Endodermal cell (in vitro differentiated cells): ENCODE measurements around the gene RIMS1. TPM values are rescaled to one million over a fixed set of nuclear protein-coding genes. Genes with fewer than 3 reads are reported as not detected.

Experiments
- DNase-seq: peaks from one replicate; pipeline ENCODE4 v3.0.0-alpha.2; 2017
- H3K27ac ChIP-seq: 2 replicates; pipeline ENCODE4 v1.5.1; 2013; ENCODE audit warnings: mild to moderate bottlenecking, low read depth, low read length, moderate library complexity
- H3K27me3 ChIP-seq: 2 replicates; pipeline ENCODE4 v1.6.1; 2013; ENCODE audit warnings: mild to moderate bottlenecking, low read length, moderate library complexity; ENCODE audit not compliant: insufficient read depth, control insufficient read depth, poor library complexity, severe bottlenecking
- H3K36me3 ChIP-seq: 2 replicates; pipeline ENCODE4 v1.7.0; 2013; ENCODE audit warnings: mild to moderate bottlenecking, low read length, moderate library complexity; ENCODE audit not compliant: control insufficient read depth, insufficient read depth
- H3K4me1 ChIP-seq: one replicate; pipeline ENCODE4 v1.7.0; 2013; ENCODE audit warnings: low read length; ENCODE audit not compliant: control insufficient read depth, insufficient read depth
- H3K4me3 ChIP-seq: 2 replicates; pipeline ENCODE4 v1.5.1; 2013; ENCODE audit warnings: mild to moderate bottlenecking, low read length, moderate library complexity
- H3K9ac ChIP-seq: 2 replicates; pipeline ENCODE4 v1.6.1; 2013; ENCODE audit warnings: mild to moderate bottlenecking, low read length, moderate library complexity; ENCODE audit not compliant: poor library complexity, severe bottlenecking; ENCODE audit errors: extremely low read depth
- H3K9me3 ChIP-seq: 2 replicates; pipeline ENCODE4 v1.6.1; 2013; ENCODE audit warnings: mild to moderate bottlenecking, low read length, moderate library complexity; ENCODE audit not compliant: control insufficient read depth
- H3K27ac Mint-ChIP-seq: 2 replicates; pipeline ENCODE4 v1.8.0; 2020; ENCODE audit warnings: mixed read lengths
- H3K27me3 Mint-ChIP-seq: 2 replicates; pipeline ENCODE4 v1.8.0; 2021; ENCODE audit warnings: mild to moderate bottlenecking, mixed read lengths; ENCODE audit not compliant: insufficient read depth
- H3K36me3 Mint-ChIP-seq: 2 replicates; pipeline ENCODE4 v1.8.0; 2020; ENCODE audit warnings: low read depth, mixed read lengths
- H3K4me1 Mint-ChIP-seq: 2 replicates; pipeline ENCODE4 v1.8.0; 2020; ENCODE audit warnings: mixed read lengths
- H3K4me3 Mint-ChIP-seq: 2 replicates; pipeline ENCODE4 v1.8.0; 2020; ENCODE audit warnings: mild to moderate bottlenecking, moderate library complexity, mixed read lengths
- H3K9me3 Mint-ChIP-seq: 2 replicates; pipeline ENCODE4 v1.8.0; 2020; ENCODE audit warnings: mild to moderate bottlenecking, mixed read lengths
- WGBS, 2 experiments: methylation state at CpG; one replicate each; pipeline versions ENCODE4 v1.1.5 to v1.1.7; 2013; ENCODE audit warnings: missing lambda C conversion rate in 2 of 2, mixed read lengths in 1 of 2; ENCODE audit not compliant: insufficient coverage in 1 of 2, insufficient read length in 1 of 2; 5-methylcytosine and 5-hydroxymethylcytosine counted together
- total RNA-seq, 2 donors: library from RNA; stranded (reverse); fragmentation: NEBNext Ultra II Directional in 1 of 2; extraction: Animal tissue kit (Norgen Biotek cat#: 25700) in 1 of 2; gene quantifications; 2 replicates in 1 of 2; 3 replicates in 1 of 2; pipeline ENCODE4 v1.2.1, GENCODE V29; 2021
- TF ChIP-seq, protein P1 (sequence below): fragments of 200-600 bp; sonication (generic); conservative IDR thresholded peaks from 2 replicates; pipeline ENCODE4 v1.5.0; 2021; ENCODE audit warnings: antibody characterized with exemption, mild to moderate bottlenecking

The RIMS1 gene
- total RNA-seq, 2 donors from 2014 or later = 1.1 to 1.6 TPM

DNA sequence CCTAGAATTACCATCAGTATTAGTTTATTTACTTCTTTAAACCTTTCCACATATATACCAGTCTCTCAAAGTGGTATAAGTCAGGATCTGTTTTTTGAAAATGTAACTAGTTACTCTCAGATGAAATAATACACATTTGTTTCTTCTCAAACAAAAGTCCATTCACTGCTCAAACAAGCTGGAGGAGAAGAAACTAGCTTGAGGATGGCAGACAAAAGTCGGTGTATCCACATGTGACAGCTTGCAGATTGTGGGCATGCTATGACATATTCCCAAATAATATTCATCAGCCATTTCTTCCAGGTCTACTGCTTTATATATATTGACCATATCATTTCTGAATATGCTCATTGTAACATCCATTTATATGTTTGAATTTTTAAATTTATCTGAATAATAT, 538.1 kb downstream of the RIMS1 start:
- Histone ChIP-seq H3K27ac (no peak overlapping the region), H3K9me3 (no peaks in the 10 kb centered on the region), H3K27me3 (no peaks in the 10 kb centered on the region), H3K9ac (no peak overlapping the region), H3K36me3 (no peaks in the 10 kb centered on the region), H3K4me3 (no peak overlapping the region), H3K4me1 (no peaks in the 10 kb centered on the region)
- Mint-ChIP-seq H3K36me3 (no peaks in the 10 kb centered on the region), H3K4me3 (no peak overlapping the region), H3K9me3 (peaks cover 8% of the 10 kb centered on the region), H3K4me1 (peaks cover 24% of the 10 kb centered on the region), H3K27ac (no peak overlapping the region), H3K27me3 (peaks cover 2% of the 10 kb centered on the region)
- no peak for DNase-seq
- TF ChIP-seq, protein P1, sequence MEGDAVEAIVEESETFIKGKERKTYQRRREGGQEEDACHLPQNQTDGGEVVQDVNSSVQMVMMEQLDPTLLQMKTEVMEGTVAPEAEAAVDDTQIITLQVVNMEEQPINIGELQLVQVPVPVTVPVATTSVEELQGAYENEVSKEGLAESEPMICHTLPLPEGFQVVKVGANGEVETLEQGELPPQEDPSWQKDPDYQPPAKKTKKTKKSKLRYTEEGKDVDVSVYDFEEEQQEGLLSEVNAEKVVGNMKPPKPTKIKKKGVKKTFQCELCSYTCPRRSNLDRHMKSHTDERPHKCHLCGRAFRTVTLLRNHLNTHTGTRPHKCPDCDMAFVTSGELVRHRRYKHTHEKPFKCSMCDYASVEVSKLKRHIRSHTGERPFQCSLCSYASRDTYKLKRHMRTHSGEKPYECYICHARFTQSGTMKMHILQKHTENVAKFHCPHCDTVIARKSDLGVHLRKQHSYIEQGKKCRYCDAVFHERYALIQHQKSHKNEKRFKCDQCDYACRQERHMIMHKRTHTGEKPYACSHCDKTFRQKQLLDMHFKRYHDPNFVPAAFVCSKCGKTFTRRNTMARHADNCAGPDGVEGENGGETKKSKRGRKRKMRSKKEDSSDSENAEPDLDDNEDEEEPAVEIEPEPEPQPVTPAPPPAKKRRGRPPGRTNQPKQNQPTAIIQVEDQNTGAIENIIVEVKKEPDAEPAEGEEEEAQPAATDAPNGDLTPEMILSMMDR = no peak
- 90% methylated on average over 1 of the region's 1 CpG; no CpG with 5 or more reads in 1 of the 2 experiments for WGBS, 2 experiments

DNA sequence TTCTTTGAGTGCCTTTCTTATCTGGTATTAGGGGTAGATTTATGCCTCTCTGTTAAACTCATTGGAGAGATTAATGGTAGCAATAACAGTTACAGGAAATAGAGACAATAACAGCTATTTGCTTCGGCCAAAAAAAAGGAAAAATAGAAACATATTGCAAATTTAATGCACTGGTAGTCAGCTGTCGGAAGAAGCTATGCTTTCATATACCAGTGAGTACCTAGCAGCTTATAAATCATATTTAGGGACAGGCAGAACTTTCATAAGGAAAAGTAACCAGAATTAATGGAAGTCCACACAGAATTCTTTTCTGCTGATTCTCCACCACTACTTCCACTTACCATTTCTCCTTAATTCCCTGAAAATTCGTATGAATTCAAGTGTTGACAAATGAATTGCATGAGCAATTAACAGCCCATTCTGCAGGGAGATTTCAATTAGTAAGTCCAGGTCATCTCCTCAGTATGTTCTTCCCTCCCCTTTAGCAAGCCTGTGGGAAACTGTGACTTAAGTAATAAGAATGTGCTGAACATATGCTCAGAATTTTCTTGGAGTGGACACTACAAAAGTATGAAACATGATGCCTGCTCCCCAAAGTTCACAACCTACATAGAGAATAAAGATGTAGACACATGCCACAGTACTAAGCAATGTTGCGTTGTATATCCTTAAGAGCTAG, 538.8 kb downstream of the RIMS1 start:
- Mint-ChIP-seq H3K4me1 (peaks cover 17% of the 10 kb centered on the region), H3K27me3 (peaks cover 2% of the 10 kb centered on the region), H3K9me3 (peaks cover 8% of the 10 kb centered on the region), H3K4me3 (no peak overlapping the region), H3K27ac (no peak overlapping the region), H3K36me3 (no peaks in the 10 kb centered on the region)
- Histone ChIP-seq H3K9me3 (no peaks in the 10 kb centered on the region), H3K4me3 (no peak overlapping the region), H3K27me3 (no peaks in the 10 kb centered on the region), H3K36me3 (no peaks in the 10 kb centered on the region), H3K9ac (no peak overlapping the region), H3K4me1 (no peaks in the 10 kb centered on the region), H3K27ac (no peak overlapping the region)
- TF ChIP-seq, protein P1 = no peak
- WGBS, 2 experiments = 89 to 95% methylated on average over 2 to 4 of the region's 4 CpGs
- no peak for DNase-seq

DNA sequence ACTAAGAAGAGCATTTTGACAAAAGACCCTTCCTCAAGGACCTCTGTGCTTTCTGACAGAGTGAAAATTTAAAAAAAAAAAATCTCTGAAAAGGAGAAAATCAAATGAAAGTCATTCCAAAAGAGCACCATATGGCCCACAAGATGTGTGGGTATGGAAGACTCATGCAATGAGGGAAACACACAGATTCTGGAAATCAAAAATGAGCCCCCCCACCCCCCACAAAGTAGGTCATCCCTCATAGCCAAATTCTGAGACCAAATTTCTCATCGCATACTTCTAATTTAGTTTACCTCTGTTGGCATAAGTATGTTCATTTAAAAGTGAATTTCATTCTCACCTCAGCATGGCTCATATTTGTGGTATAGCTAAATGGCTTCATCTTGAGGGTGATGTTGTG, 554.3 kb downstream of the RIMS1 start:
- no peaks in the 10 kb centered on the region for H3K36me3 ChIP-seq
- peaks cover 10% of the 10 kb centered on the region for H3K4me1 ChIP-seq
- H3K4me3 Mint-ChIP-seq = no peak overlapping the region
- peaks cover 29% of the 10 kb centered on the region for H3K4me1 Mint-ChIP-seq
- H3K27me3 ChIP-seq = no peaks in the 10 kb centered on the region
- no peak overlapping the region for H3K9ac ChIP-seq
- no peak for DNase-seq
- peaks cover 2% of the 10 kb centered on the region for H3K27me3 Mint-ChIP-seq
- H3K9me3 Mint-ChIP-seq = no peaks in the 10 kb centered on the region
- no peak overlapping the region for H3K27ac Mint-ChIP-seq
- no peak overlapping the region for H3K4me3 ChIP-seq
- no peak overlapping the region for H3K27ac ChIP-seq
- no peaks in the 10 kb centered on the region for H3K36me3 Mint-ChIP-seq
- no peaks in the 10 kb centered on the region for H3K9me3 ChIP-seq
- TF ChIP-seq, protein P1 = no peak
- no CpG with 5 or more reads among the region's 1 CpG for WGBS, 2 experiments
